Measurements from ENCODE around the gene TAF15. TPM values are rescaled to one million over a fixed set of nuclear protein-coding genes. Genes with fewer than 3 reads are reported as not detected.

Gene TAF15
- total and polyA plus RNA-seq, 4 donors, result 88.5 to 138 (median 114) TPM

DNA sequence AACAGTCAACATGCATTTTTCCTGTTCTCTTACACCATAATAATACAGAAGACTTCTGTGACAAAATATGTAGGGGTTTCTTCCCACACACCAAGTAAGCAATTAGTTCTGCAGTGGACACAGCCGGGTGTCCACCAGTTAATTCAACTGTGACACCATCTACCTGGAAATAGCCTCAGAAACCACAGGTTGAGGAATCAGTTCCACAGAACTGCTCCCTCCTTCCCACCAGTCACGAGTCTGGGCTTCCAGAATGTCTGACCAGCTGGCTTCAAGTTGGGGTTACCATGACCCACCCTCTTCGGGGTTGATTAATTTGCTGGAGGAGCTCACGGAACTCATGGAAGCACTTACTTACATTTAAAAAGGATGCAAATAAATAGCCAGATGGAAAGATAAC is 84.5 kb downstream of the TAF15 start:
- no peaks in the 10 kb centered on the region for H3K36me3 ChIP-seq (ENCODE audit: control insufficient read depth in 4 of 4, insufficient read depth in 4 of 4, low read length in 4 of 4)
- no peak for DNase-seq
- H3K27me3 ChIP-seq (ENCODE audit: control insufficient read depth in 3 of 3, insufficient read depth in 3 of 3, low read length in 2 of 3), result no peaks in the 10 kb centered on the region
- H3K9me3 ChIP-seq (ENCODE audit: control insufficient read depth in 4 of 4, insufficient read depth in 3 of 4, low read length in 3 of 4), result no peaks in the 10 kb centered on the region
- H3K9ac ChIP-seq (ENCODE audit: insufficient read depth in 1 of 2, low read length in 2 of 2), result no peak overlapping the region
- peaks cover 0 to 11% (median 4%) of the 10 kb centered on the region in 5 donors for H3K4me1 ChIP-seq (ENCODE audit: control insufficient read depth in 5 of 5, insufficient read depth in 5 of 5, low read length in 5 of 5)
- H3K4me3 ChIP-seq, result no peak overlapping the region
- no peak overlapping the region for H3K27ac ChIP-seq (ENCODE audit: low read depth in 1 of 2, low read length in 1 of 2)
- TF ChIP-seq, protein P1, sequence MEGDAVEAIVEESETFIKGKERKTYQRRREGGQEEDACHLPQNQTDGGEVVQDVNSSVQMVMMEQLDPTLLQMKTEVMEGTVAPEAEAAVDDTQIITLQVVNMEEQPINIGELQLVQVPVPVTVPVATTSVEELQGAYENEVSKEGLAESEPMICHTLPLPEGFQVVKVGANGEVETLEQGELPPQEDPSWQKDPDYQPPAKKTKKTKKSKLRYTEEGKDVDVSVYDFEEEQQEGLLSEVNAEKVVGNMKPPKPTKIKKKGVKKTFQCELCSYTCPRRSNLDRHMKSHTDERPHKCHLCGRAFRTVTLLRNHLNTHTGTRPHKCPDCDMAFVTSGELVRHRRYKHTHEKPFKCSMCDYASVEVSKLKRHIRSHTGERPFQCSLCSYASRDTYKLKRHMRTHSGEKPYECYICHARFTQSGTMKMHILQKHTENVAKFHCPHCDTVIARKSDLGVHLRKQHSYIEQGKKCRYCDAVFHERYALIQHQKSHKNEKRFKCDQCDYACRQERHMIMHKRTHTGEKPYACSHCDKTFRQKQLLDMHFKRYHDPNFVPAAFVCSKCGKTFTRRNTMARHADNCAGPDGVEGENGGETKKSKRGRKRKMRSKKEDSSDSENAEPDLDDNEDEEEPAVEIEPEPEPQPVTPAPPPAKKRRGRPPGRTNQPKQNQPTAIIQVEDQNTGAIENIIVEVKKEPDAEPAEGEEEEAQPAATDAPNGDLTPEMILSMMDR (IDR thresholded peaks at IDR 0.05; ENCODE audit: control extremely low read depth, extremely low read depth), result no peak
- ATAC-seq (ENCODE audit: insufficient read depth, low FRiP score), result no peak
- WGBS, 2 donors, result 94 to 95% methylated on average over 4 of the region's 4 CpGs

DNA sequence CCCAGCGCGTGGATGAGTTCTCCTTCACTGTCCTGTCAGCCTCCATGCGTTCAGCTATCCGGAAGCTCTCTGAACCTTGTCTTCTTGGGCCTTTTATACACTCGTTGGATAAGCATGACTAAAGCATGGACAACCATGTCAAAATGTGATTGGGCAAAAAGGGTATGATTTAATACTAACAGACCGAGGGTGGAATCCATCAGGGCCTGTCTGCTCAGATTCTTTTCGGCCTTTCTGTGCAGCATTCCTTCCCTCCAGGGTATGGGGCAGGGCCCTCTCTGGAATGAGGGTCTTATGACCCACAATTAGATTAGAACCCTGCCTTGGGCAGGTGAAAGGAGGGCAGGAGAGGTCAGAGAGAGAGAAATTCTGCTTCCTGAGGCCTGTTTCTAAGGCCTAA is 84.9 kb downstream of the TAF15 start:
- Histone ChIP-seq H3K27me3 (ENCODE audit: control insufficient read depth in 3 of 3, insufficient read depth in 3 of 3, low read length in 2 of 3) (no peaks in the 10 kb centered on the region), H3K4me3 (no peak overlapping the region), H3K36me3 (ENCODE audit: control insufficient read depth in 4 of 4, insufficient read depth in 4 of 4, low read length in 4 of 4) (no peaks in the 10 kb centered on the region), H3K4me1 (ENCODE audit: control insufficient read depth in 5 of 5, insufficient read depth in 5 of 5, low read length in 5 of 5) (peaks cover 0 to 11% (median 4%) of the 10 kb centered on the region in 5 donors), H3K27ac (ENCODE audit: low read depth in 1 of 2, low read length in 1 of 2) (no peak overlapping the region), H3K9me3 (ENCODE audit: control insufficient read depth in 4 of 4, insufficient read depth in 3 of 4, low read length in 3 of 4) (no peaks in the 10 kb centered on the region), H3K9ac (ENCODE audit: insufficient read depth in 1 of 2, low read length in 2 of 2) (no peak overlapping the region)
- WGBS, 2 donors, result 95 to 96% methylated on average over 7 of the region's 7 CpGs
- ATAC-seq (ENCODE audit: insufficient read depth, low FRiP score) (no peak), DNase-seq (no peak)
- TF ChIP-seq, protein P1 (IDR thresholded peaks at IDR 0.05; ENCODE audit: control extremely low read depth, extremely low read depth), result no peak

DNA sequence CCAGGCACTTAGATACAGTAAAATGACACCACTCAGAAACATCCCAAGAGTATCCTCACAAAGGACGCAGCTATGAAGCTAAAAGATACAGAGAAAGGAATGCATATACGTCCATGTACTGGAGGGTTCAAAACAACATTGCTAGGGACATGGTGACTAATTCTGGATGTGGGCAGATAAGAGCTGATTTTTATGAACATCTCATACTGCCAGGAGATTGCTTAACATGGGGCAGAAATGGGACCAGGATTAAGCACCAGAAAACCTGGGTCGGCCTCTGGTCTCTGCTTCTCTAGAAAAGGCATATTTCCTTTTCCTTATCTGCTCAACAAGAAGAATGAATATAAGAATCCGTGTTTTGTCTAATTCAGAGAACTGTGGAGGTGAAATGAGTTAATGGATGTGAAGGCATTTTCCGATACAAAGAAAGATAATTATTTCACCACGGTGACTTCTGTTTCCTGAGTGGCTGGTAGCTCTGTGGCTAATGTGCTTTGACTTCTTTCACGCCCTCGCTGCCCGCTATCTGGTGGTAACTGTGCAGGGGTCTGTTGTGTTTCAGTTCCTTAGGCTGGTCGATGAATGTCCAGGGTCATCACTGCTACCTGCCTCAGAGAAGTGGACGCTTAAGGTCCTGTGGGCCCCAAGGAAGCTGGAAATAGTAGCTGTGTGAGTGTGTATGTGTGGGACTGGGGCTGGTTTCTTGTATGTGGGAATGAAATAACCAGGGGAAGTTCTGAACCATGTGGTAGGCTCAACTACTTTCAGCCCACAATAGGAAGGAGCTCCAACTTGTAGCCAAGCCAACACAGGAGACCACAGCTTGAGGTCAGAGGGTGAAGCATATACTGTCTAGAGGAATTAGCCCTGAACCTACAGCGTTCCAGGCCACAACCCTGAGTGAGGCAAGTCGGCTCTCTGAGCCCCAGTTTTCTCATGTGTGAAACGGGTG is 86.6 kb downstream of the TAF15 start:
- 35 to 63% methylated on average over 14 of the region's 14 CpGs for WGBS, 2 donors
- Histone ChIP-seq H3K9me3 (ENCODE audit: control insufficient read depth in 4 of 4, insufficient read depth in 3 of 4, low read length in 3 of 4) (no peaks in the 10 kb centered on the region), H3K27ac (ENCODE audit: low read depth in 1 of 2, low read length in 1 of 2) (no peak overlapping the region), H3K9ac (ENCODE audit: insufficient read depth in 1 of 2, low read length in 2 of 2) (no peak overlapping the region), H3K4me3 (no peak overlapping the region), H3K4me1 (ENCODE audit: control insufficient read depth in 5 of 5, insufficient read depth in 5 of 5, low read length in 5 of 5) (no peaks in the 10 kb centered on the region), H3K36me3 (ENCODE audit: control insufficient read depth in 4 of 4, insufficient read depth in 4 of 4, low read length in 4 of 4) (no peaks in the 10 kb centered on the region), H3K27me3 (ENCODE audit: control insufficient read depth in 3 of 3, insufficient read depth in 3 of 3, low read length in 2 of 3) (no peaks in the 10 kb centered on the region)
- TF ChIP-seq, protein P1 (IDR thresholded peaks at IDR 0.05; ENCODE audit: control extremely low read depth, extremely low read depth), result no peak
- DNase-seq (no peak), ATAC-seq (ENCODE audit: insufficient read depth, low FRiP score) (no peak)

Small RNAs within 50 kb of the gene (small RNA-seq; reads per million reads assigned to genes)
- gene RF00100 (ENCODE audit: low replicate concordance), result 4,906 reads per million, percentile 100 among the genes with 10 or more reads in this experiment

Other genes with a start within 250 kb of the TAF15 start
- 1 to 10 TPM in 1 of 2 donors, not detected in 1; 2.3 TPM for gene SLFN14, start 248.7 kb upstream of the TAF15 start, total RNA-seq
- under 1 TPM in 1 of 2 donors, not detected in 1; 0.34 TPM for gene SLFN14, start 248.7 kb upstream of the TAF15 start, polyA plus RNA-seq
- 1 to 10 TPM; 5.1 to 5.3 TPM for gene PEX12, start 230.9 kb upstream of the TAF15 start, total RNA-seq
- 1 to 10 TPM; 2.6 to 3.7 TPM for gene PEX12, start 230.9 kb upstream of the TAF15 start, polyA plus RNA-seq
- 100 to 1,000 TPM; 110 to 156 TPM for gene AP2B1, start 222.2 kb upstream of the TAF15 start, total RNA-seq
- 10 to 100 TPM; 52.9 to 55.3 TPM for gene AP2B1, start 222.2 kb upstream of the TAF15 start, polyA plus RNA-seq
- under 1 TPM in 1 of 2 donors, not detected in 1; 0.80 TPM for gene RASL10B, start 77.8 kb upstream of the TAF15 start, total RNA-seq
- under 1 TPM; 0.57 to 1.00 TPM for gene RASL10B, start 77.8 kb upstream of the TAF15 start, polyA plus RNA-seq
- gene GAS2L2, start 56.2 kb upstream of the TAF15 start, total RNA-seq, result 10 to 100 TPM in 1 of 2 donors, 1 to 10 TPM in 1; 4.6 to 11.5 TPM
- gene GAS2L2, start 56.2 kb upstream of the TAF15 start, polyA plus RNA-seq, result 1 to 10 TPM; 1.6 to 3.3 TPM
- gene C17orf50, start 48.6 kb upstream of the TAF15 start, total RNA-seq, result under 1 TPM in 1 of 2 donors, not detected in 1; 0.40 TPM
- under 1 TPM; 0.18 to 0.26 TPM for gene C17orf50, start 48.6 kb upstream of the TAF15 start, polyA plus RNA-seq
- gene MMP28, start 13.8 kb upstream of the TAF15 start, total RNA-seq, result 10 to 100 TPM; 30.5 to 54.5 TPM
- gene MMP28, start 13.8 kb upstream of the TAF15 start, polyA plus RNA-seq, result 10 to 100 TPM; 34.2 to 72.6 TPM
- under 1 TPM in 1 of 2 donors, not detected in 1; 0.17 TPM for gene HEATR9, start 59.4 kb downstream of the TAF15 start, total RNA-seq
- gene HEATR9, start 59.4 kb downstream of the TAF15 start, polyA plus RNA-seq, result under 1 TPM in 1 of 2 donors, not detected in 1; 0.05 TPM
- 1 to 10 TPM; 3.2 to 6.8 TPM for gene CCL5, start 70.9 kb downstream of the TAF15 start, total RNA-seq
- gene CCL5, start 70.9 kb downstream of the TAF15 start, polyA plus RNA-seq, result 10 to 100 TPM; 14.5 to 15.3 TPM
- not detected for gene RDM1, start 121.3 kb downstream of the TAF15 start, total RNA-seq
- under 1 TPM; 0.10 to 0.26 TPM for gene RDM1, start 121.3 kb downstream of the TAF15 start, polyA plus RNA-seq
- gene LYZL6, start 134.2 kb downstream of the TAF15 start, total RNA-seq, result not detected
- not detected for gene LYZL6, start 134.2 kb downstream of the TAF15 start, polyA plus RNA-seq
- under 1 TPM in 1 of 2 donors, not detected in 1; 0.18 TPM for gene CCL16, start 172.0 kb downstream of the TAF15 start, total RNA-seq
- under 1 TPM; 0.14 to 0.20 TPM for gene CCL16, start 172.0 kb downstream of the TAF15 start, polyA plus RNA-seq
- gene CCL14, start 177.2 kb downstream of the TAF15 start, total RNA-seq, result 10 to 100 TPM in 1 of 2 donors, 1 to 10 TPM in 1; 2.9 to 25.3 TPM
- 10 to 100 TPM; 31.3 to 66.0 TPM for gene CCL14, start 177.2 kb downstream of the TAF15 start, polyA plus RNA-seq
- gene CCL15, start 192.1 kb downstream of the TAF15 start, total RNA-seq, result 1 to 10 TPM; 1.3 to 1.4 TPM
- gene CCL15, start 192.1 kb downstream of the TAF15 start, polyA plus RNA-seq, result 1 to 10 TPM in 1 of 2 donors, under 1 TPM in 1; 0.84 to 1.1 TPM
- 1 to 10 TPM in 1 of 2 donors, not detected in 1; 5.1 TPM for gene CCL23, start 208.5 kb downstream of the TAF15 start, total RNA-seq
- 10 to 100 TPM in 1 of 2 donors, 1 to 10 TPM in 1; 7.2 to 34.4 TPM for gene CCL23, start 208.5 kb downstream of the TAF15 start, polyA plus RNA-seq